ENCODE results near the gene CMIP.

The CMIP gene

DNA sequence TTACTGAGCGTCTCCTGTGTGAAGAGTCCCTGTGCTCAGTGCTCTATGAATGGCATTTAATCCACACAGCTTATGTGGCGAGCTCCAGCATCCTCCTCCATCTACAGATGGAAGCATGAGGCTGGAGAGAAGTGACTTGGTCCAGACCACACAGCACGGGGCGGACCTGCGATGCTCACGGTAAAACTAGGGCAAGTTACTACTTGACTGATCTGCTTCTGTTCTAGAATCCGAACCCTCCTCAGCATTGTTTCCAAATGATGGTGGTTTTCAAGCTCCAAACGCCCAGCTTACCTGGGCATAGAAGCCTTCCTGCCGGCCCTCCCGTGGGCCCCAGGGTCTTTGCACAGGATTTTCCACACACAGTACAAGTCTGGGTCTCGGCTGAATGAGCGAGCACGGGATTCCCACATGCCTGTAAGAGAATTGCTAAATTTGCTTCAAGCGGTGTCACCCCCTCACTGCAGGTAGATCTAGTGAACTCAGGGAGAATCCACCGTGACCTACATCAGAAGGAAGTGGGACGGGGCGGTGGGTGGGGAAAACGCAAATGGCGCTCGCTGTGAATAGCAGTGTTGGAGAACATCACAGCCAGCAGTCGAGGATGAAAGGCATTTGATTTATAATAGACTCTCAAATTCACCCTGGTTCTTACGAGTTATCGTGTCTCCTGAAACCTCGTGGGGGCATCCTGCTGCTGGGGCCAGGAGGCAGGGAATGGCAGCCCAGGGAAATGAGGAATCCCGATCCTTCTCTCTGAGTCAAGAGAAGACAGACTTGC, 101.1 kb downstream of the CMIP start:
- Histone ChIP-seq H3K27me3 (replicated peaks in 2 of 5; ENCODE audit: control insufficient read depth in 4 of 5, insufficient read depth in 5 of 5, low read length in 4 of 5) (no peaks in the 10 kb centered on the region), H3K36me3 (ENCODE audit: control insufficient read depth in 4 of 4, insufficient read depth in 4 of 4, low read length in 3 of 4) (no peaks in the 10 kb centered on the region), H3K9me3 (ENCODE audit: control extremely low read depth in 1 of 5, control insufficient read depth in 4 of 5, insufficient read depth in 2 of 5, low read depth in 1 of 5, low read length in 4 of 5) (no peaks in the 10 kb centered on the region), H3K4me1 (ENCODE audit: control extremely low read depth in 1 of 4, control insufficient read depth in 4 of 4, insufficient read depth in 4 of 4, low read length in 3 of 4) (peaks cover 10 to 66% (median 57%) of the 10 kb centered on the region in 4 experiments), H3K4me3 (ENCODE audit: control insufficient read depth in 1 of 7, extremely low read depth in 1 of 7, insufficient read depth in 4 of 7, low read depth in 2 of 7, low read length in 6 of 7) (no peak overlapping the region), H3K27ac (ENCODE audit: insufficient read depth in 1 of 2, low read depth in 1 of 2, low read length in 2 of 2, poor library complexity in 1 of 2, severe bottlenecking in 2 of 2) (no peak overlapping the region)
- CTCF ChIA-PET = no interaction called here
- POLR2A ChIA-PET = interaction anchor here (0.8 kb wide), 1 partner anchor 36 kb away, joined by 3 read pairs; no protein-coding TSS in a partner anchor
- 91% methylated on average over 24 of the region's 25 CpGs for WGBS (ENCODE audit: insufficient coverage)
- DNase-seq = no peak

DNA sequence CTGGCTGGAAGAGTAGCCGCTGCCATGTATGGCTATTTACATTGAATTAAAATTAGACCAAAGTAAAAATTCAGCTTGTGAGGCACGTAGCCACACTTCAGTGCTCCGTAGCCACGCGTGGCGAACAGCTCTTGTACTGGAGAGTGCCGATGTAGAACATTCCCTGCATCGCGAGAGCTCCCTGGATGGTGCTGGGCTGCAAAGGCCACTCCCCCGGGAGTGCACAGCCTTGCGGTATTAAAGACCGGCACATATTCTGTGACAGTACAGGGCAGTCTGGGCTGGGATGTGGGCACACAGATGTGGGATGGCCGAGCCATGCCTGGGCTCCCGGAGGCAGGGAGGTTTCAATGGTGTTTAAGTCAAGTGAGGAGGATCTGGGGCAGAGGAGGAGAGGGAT, 102.2 kb downstream of the CMIP start:
- DNase-seq = no peak

DNA sequence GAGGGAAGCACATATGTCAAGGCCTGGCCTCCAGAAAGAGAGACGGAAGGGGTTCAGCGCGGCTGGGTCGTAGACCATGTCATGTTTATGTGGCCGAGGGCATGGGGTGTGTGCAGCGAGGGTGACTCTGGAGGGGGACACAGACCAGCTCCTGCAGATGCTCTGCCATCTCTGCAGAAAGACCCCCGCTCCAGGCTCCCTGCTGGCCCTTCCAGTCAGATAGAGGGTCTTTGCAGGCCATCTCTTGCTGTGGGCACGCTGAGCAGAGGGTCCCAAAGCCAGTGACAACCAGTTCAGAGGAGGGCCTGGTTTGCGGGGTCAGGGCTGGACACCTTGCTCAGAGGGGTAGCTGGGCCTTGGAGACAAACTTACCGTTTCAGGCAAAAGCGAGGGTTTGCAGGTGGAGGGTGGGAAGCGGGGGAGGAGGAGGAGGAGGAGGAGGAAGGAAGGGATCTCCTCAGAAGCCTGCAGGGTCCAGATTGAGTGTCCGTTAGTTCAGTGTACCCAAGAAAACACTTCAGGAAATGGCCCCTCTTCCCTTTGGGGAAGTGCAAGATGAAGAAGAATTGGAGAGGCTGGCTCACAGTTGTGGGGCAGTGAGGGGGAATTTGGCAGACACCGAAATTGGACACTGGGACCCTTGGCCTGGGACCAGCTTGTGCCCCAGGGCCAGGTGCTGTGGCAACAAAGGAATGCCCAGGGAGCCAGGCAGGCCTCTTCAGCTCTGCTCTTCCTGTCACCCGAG, 102.8 kb downstream of the CMIP start:
- 55% methylated on average over 14 of the region's 15 CpGs for WGBS (ENCODE audit: insufficient coverage)
- Histone ChIP-seq H3K9me3 (ENCODE audit: control extremely low read depth in 1 of 5, control insufficient read depth in 4 of 5, insufficient read depth in 2 of 5, low read depth in 1 of 5, low read length in 4 of 5) (no peaks in the 10 kb centered on the region), H3K27ac (ENCODE audit: insufficient read depth in 1 of 2, low read depth in 1 of 2, low read length in 2 of 2, poor library complexity in 1 of 2, severe bottlenecking in 2 of 2) (no peak overlapping the region), H3K4me3 (ENCODE audit: control insufficient read depth in 1 of 7, extremely low read depth in 1 of 7, insufficient read depth in 4 of 7, low read depth in 2 of 7, low read length in 6 of 7) (peak overlapping the region in 4 of 7 experiments; percentile 15 to 51 (median 32)), H3K36me3 (ENCODE audit: control insufficient read depth in 4 of 4, insufficient read depth in 4 of 4, low read length in 3 of 4) (no peaks in the 10 kb centered on the region), H3K27me3 (replicated peaks in 2 of 5; ENCODE audit: control insufficient read depth in 4 of 5, insufficient read depth in 5 of 5, low read length in 4 of 5) (no peaks in the 10 kb centered on the region), H3K4me1 (ENCODE audit: control extremely low read depth in 1 of 4, control insufficient read depth in 4 of 4, insufficient read depth in 4 of 4, low read length in 3 of 4) (peaks cover 10 to 81% (median 72%) of the 10 kb centered on the region in 4 experiments)
- ChIA-PET CTCF (interaction anchor here (1.0 to 1.2 kb wide), 2 partner anchors 12 to 89 kb away, joined by 3 to 4 read pairs; no protein-coding TSS in a partner anchor), POLR2A (no interaction called here)
- DNase-seq = peak in 2 of 3 donors; percentile 30 to 38

More for the DNA sequence above, 102.2 kb downstream of the CMIP start:
- H3K27ac ChIP-seq (ENCODE audit: insufficient read depth in 1 of 2, low read depth in 1 of 2, low read length in 2 of 2, poor library complexity in 1 of 2, severe bottlenecking in 2 of 2) = no peak overlapping the region
- ChIA-PET CTCF (interaction anchor here (1.0 kb wide), 1 partner anchor 89 kb away, joined by 3 read pairs; no protein-coding TSS in a partner anchor), POLR2A (interaction anchor here (0.8 kb wide), 1 partner anchor 35 kb away, joined by 3 read pairs; no protein-coding TSS in a partner anchor)
- peaks cover 10 to 77% (median 68%) of the 10 kb centered on the region in 4 experiments for H3K4me1 ChIP-seq (ENCODE audit: control extremely low read depth in 1 of 4, control insufficient read depth in 4 of 4, insufficient read depth in 4 of 4, low read length in 3 of 4)
- WGBS (ENCODE audit: insufficient coverage) = 92% methylated on average over 13 of the region's 14 CpGs
- H3K27me3 ChIP-seq (replicated peaks in 2 of 5; ENCODE audit: control insufficient read depth in 4 of 5, insufficient read depth in 5 of 5, low read length in 4 of 5) = no peaks in the 10 kb centered on the region
- H3K36me3 ChIP-seq (ENCODE audit: control insufficient read depth in 4 of 4, insufficient read depth in 4 of 4, low read length in 3 of 4) = no peaks in the 10 kb centered on the region
- H3K4me3 ChIP-seq (ENCODE audit: control insufficient read depth in 1 of 7, extremely low read depth in 1 of 7, insufficient read depth in 4 of 7, low read depth in 2 of 7, low read length in 6 of 7) = no peak overlapping the region
- H3K9me3 ChIP-seq (ENCODE audit: control extremely low read depth in 1 of 5, control insufficient read depth in 4 of 5, insufficient read depth in 2 of 5, low read depth in 1 of 5, low read length in 4 of 5) = no peaks in the 10 kb centered on the region

DNA sequence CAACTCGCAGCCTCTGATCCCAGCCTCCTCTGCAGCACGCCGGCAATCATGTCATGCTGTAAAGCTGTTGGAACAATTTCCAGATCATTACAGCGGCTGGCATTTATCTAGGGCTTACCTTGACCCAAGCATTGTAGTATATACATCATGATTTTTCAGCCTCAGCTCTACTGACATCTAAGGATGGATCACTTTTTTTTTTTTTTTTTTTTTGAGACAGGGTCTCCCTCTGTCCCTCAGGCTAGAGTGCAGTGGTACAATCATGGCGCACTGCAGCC, 103.3 kb downstream of the CMIP start:
- Histone ChIP-seq H3K9me3 (ENCODE audit: control extremely low read depth in 1 of 5, control insufficient read depth in 4 of 5, insufficient read depth in 2 of 5, low read depth in 1 of 5, low read length in 4 of 5) (no peaks in the 10 kb centered on the region), H3K27ac (ENCODE audit: insufficient read depth in 1 of 2, low read depth in 1 of 2, low read length in 2 of 2, poor library complexity in 1 of 2, severe bottlenecking in 2 of 2) (no peak overlapping the region), H3K4me1 (ENCODE audit: control extremely low read depth in 1 of 4, control insufficient read depth in 4 of 4, insufficient read depth in 4 of 4, low read length in 3 of 4) (peaks cover 10 to 81% (median 72%) of the 10 kb centered on the region in 4 experiments), H3K27me3 (replicated peaks in 2 of 5; ENCODE audit: control insufficient read depth in 4 of 5, insufficient read depth in 5 of 5, low read length in 4 of 5) (no peaks in the 10 kb centered on the region), H3K36me3 (ENCODE audit: control insufficient read depth in 4 of 4, insufficient read depth in 4 of 4, low read length in 3 of 4) (no peaks in the 10 kb centered on the region), H3K4me3 (ENCODE audit: control insufficient read depth in 1 of 7, extremely low read depth in 1 of 7, insufficient read depth in 4 of 7, low read depth in 2 of 7, low read length in 6 of 7) (peak overlapping the region in 3 of 7 experiments; percentile 28 to 51 (median 35))
- ChIA-PET CTCF (interaction anchor here (1.0 to 1.2 kb wide), 2 partner anchors 13 to 90 kb away, joined by 3 to 4 read pairs; no protein-coding TSS in a partner anchor), POLR2A (no interaction called here)
- DNase-seq = no peak
- WGBS (ENCODE audit: insufficient coverage) = 78% methylated on average over 4 of the region's 5 CpGs

DNA sequence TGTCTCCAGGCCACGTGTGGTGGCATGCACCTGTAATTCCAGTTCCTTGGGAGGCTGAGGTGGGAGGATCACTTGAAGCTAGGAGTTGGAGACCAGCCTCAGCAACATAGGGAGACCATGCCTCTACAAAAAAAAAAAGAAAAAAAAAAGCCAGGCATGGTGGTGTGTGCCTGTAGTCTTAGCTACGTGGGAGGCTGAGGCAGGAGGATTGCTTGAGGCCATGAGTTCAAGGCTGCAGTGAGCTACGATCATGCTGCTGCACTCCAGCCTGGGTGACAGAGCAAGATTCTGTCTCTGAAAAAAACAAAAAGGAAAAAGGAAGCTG, 103.9 kb downstream of the CMIP start:
- Histone ChIP-seq H3K9me3 (ENCODE audit: control extremely low read depth in 1 of 5, control insufficient read depth in 4 of 5, insufficient read depth in 2 of 5, low read depth in 1 of 5, low read length in 4 of 5) (no peaks in the 10 kb centered on the region), H3K27me3 (replicated peaks in 2 of 5; ENCODE audit: control insufficient read depth in 4 of 5, insufficient read depth in 5 of 5, low read length in 4 of 5) (no peaks in the 10 kb centered on the region), H3K27ac (ENCODE audit: insufficient read depth in 1 of 2, low read depth in 1 of 2, low read length in 2 of 2, poor library complexity in 1 of 2, severe bottlenecking in 2 of 2) (no peak overlapping the region), H3K4me3 (ENCODE audit: control insufficient read depth in 1 of 7, extremely low read depth in 1 of 7, insufficient read depth in 4 of 7, low read depth in 2 of 7, low read length in 6 of 7) (no peak overlapping the region), H3K4me1 (ENCODE audit: control extremely low read depth in 1 of 4, control insufficient read depth in 4 of 4, insufficient read depth in 4 of 4, low read length in 3 of 4) (peaks cover 8 to 79% (median 69%) of the 10 kb centered on the region in 4 experiments), H3K36me3 (ENCODE audit: control insufficient read depth in 4 of 4, insufficient read depth in 4 of 4, low read length in 3 of 4) (no peaks in the 10 kb centered on the region)
- 88% methylated on average over 2 of the region's 3 CpGs for WGBS (ENCODE audit: insufficient coverage)
- DNase-seq = no peak
- ChIA-PET CTCF (interaction anchor here (1.2 kb wide), 1 partner anchor 13 kb away, joined by 4 read pairs; no protein-coding TSS in a partner anchor), POLR2A (no interaction called here)

DNA sequence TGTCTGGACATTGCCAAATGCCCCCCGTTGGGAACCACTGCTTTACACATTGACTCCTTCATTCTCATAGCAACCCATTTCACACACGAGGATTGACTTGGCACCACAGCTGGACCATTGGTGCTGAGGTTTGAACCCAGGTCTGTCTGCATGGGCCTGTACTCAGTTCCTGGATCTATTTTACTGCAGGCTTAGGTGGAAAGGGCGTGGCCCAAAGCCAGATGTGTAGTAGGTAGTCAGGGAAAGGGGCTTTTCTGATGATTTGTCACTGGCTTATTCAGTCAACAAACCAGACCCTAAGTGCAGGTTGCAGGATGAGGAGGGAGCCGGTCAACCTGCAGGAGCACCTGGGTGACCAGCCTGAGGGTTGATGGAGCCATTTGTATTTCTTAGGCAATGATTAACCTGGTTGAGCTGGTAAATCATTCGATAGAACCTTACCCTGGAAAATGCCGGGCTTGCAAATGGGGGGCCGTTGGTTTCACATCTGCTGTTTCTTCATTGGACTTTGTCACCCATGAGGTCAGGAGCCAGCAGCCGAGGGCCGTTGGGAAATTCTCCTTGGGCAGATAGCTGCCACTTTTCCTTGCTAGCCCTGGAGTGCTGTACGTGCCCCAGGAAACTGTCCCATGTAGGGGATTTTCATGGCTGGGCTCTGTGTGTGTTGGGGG, 104.4 kb downstream of the CMIP start:
- CTCF ChIA-PET = no interaction called here

More for the DNA sequence above, 104.4 kb downstream of the CMIP start:
- no peaks in the 10 kb centered on the region for H3K36me3 ChIP-seq (ENCODE audit: control insufficient read depth in 4 of 4, insufficient read depth in 4 of 4, low read length in 3 of 4)
- H3K9me3 ChIP-seq (ENCODE audit: control extremely low read depth in 1 of 5, control insufficient read depth in 4 of 5, insufficient read depth in 2 of 5, low read depth in 1 of 5, low read length in 4 of 5) = no peaks in the 10 kb centered on the region
- H3K4me3 ChIP-seq (ENCODE audit: control insufficient read depth in 1 of 7, extremely low read depth in 1 of 7, insufficient read depth in 4 of 7, low read depth in 2 of 7, low read length in 6 of 7) = no peak overlapping the region
- POLR2A ChIA-PET = no interaction called here
- H3K27me3 ChIP-seq (replicated peaks in 2 of 5; ENCODE audit: control insufficient read depth in 4 of 5, insufficient read depth in 5 of 5, low read length in 4 of 5) = no peaks in the 10 kb centered on the region
- no peak for DNase-seq
- H3K4me1 ChIP-seq (ENCODE audit: control extremely low read depth in 1 of 4, control insufficient read depth in 4 of 4, insufficient read depth in 4 of 4, low read length in 3 of 4) = peaks cover 3 to 79% (median 64%) of the 10 kb centered on the region in 4 experiments
- no peak overlapping the region for H3K27ac ChIP-seq (ENCODE audit: insufficient read depth in 1 of 2, low read depth in 1 of 2, low read length in 2 of 2, poor library complexity in 1 of 2, severe bottlenecking in 2 of 2)
- 93% methylated on average over 6 of the region's 10 CpGs for WGBS (ENCODE audit: insufficient coverage)

All from common myeloid progenitor, CD34-positive (primary cell).